ENCODE data around the gene CD93.

Gene CD93

GRCh38 chr20:23034721-23035671, 51.1 kb downstream of the CD93 start, which contains the start of gene SSTR4:
Gene SSTR4 (plus strand): TSS chr20:23035312. CDS start chr20:23035484, 172 bp downstream.
- no peak within 1 kb of the TSS for H3K9ac ChIP-seq
- H3K27me3 ChIP-seq (ENCODE audit: control insufficient read depth, insufficient read depth, low read length): no peaks in the 10 kb centered on the region
- H3K27ac ChIP-seq: no peak within 1 kb of the TSS
- no peaks in the 10 kb centered on the region for H3K9me3 ChIP-seq (ENCODE audit: control insufficient read depth, low read length)
- H3K79me2 ChIP-seq: no peaks in the 10 kb centered on the region
- no peaks in the 10 kb centered on the region for H3K36me3 ChIP-seq (ENCODE audit: control insufficient read depth, insufficient read depth, low read length)
- H3K4me2 ChIP-seq (ENCODE audit: low read length): no peak within 1 kb of the TSS
- no peaks in the 10 kb centered on the region for H3K4me1 ChIP-seq
- no peak for TF ChIP-seq CTCF (IDR thresholded peaks at IDR 0.05)
- no peak within 1 kb of the TSS for H3K4me3 ChIP-seq (ENCODE audit: low read depth, low read length)
- H2AFZ ChIP-seq: no peak within 1 kb of the TSS

GRCh38 chr20:23033918-23034317, 52.2 kb downstream of the CD93 start:
- H3K9ac ChIP-seq: no peak overlapping the region
- no peak for TF ChIP-seq CTCF (IDR thresholded peaks at IDR 0.05)
- no peaks in the 10 kb centered on the region for H3K36me3 ChIP-seq (ENCODE audit: control insufficient read depth, insufficient read depth, low read length)
- no peaks in the 10 kb centered on the region for H3K79me2 ChIP-seq
- no peak overlapping the region for H3K27ac ChIP-seq
- H3K4me2 ChIP-seq (ENCODE audit: low read length): no peak overlapping the region
- H3K27me3 ChIP-seq (ENCODE audit: control insufficient read depth, insufficient read depth, low read length): no peaks in the 10 kb centered on the region
- no peak overlapping the region for H3K4me3 ChIP-seq (ENCODE audit: low read depth, low read length)
- no peak overlapping the region for H2AFZ ChIP-seq
- H3K4me1 ChIP-seq: no peaks in the 10 kb centered on the region
- H3K9me3 ChIP-seq (ENCODE audit: control insufficient read depth, low read length): no peaks in the 10 kb centered on the region

GRCh38 chr20:23032750-23033078, 53.4 kb downstream of the CD93 start:
- Histone ChIP-seq H2AFZ (no peak overlapping the region), H3K4me2 (ENCODE audit: low read length) (no peak overlapping the region), H3K9ac (no peak overlapping the region), H3K79me2 (no peaks in the 10 kb centered on the region), H3K4me1 (no peaks in the 10 kb centered on the region), H3K36me3 (ENCODE audit: control insufficient read depth, insufficient read depth, low read length) (no peaks in the 10 kb centered on the region), H3K9me3 (ENCODE audit: control insufficient read depth, low read length) (no peaks in the 10 kb centered on the region), H3K4me3 (ENCODE audit: low read depth, low read length) (no peak overlapping the region), H3K27ac (no peak overlapping the region), H3K27me3 (ENCODE audit: control insufficient read depth, insufficient read depth, low read length) (no peaks in the 10 kb centered on the region)
- TF ChIP-seq CTCF (IDR thresholded peaks at IDR 0.05): no peak

GRCh38 chr20:23032056-23032749, 53.9 kb downstream of the CD93 start:
- H3K27me3 ChIP-seq (ENCODE audit: control insufficient read depth, insufficient read depth, low read length): no peaks in the 10 kb centered on the region

More at GRCh38 chr20:23032056-23032749, 53.9 kb downstream of the CD93 start:
- Histone ChIP-seq H3K9ac (no peak overlapping the region), H3K36me3 (ENCODE audit: control insufficient read depth, insufficient read depth, low read length) (no peaks in the 10 kb centered on the region), H2AFZ (no peak overlapping the region), H3K4me2 (ENCODE audit: low read length) (no peak overlapping the region), H3K4me1 (no peaks in the 10 kb centered on the region), H3K79me2 (no peaks in the 10 kb centered on the region), H3K27ac (no peak overlapping the region), H3K9me3 (ENCODE audit: control insufficient read depth, low read length) (no peaks in the 10 kb centered on the region), H3K4me3 (ENCODE audit: low read depth, low read length) (no peak overlapping the region)
- no peak for TF ChIP-seq CTCF (IDR thresholded peaks at IDR 0.05)
